Daoy (cell line): Measurements from ENCODE around the gene HTRA2. TPM values are rescaled to one million over a fixed set of nuclear protein-coding genes. Genes with fewer than 3 reads are reported as not detected.
A peak's percentile ranks its signal among the peaks of the same experiment; 100 is the strongest.

ENCODE experiments used
- DNase-seq: peaks from one replicate; pipeline ENCODE4 v3.0.0-alpha.2; 2015; ENCODE audit warnings: low read depth
- total RNA-seq: library from RNA; depleted of rRNA; stranded (reverse); fragments of >200 nt; shearing (Covaris generic); gene quantifications from 2 replicates; pipeline ENCODE4 v1.2.3, GENCODE V29; 2014

Gene HTRA2
- total RNA-seq, 1 experiment from 2014 or later: 44.8 TPM

DNA sequence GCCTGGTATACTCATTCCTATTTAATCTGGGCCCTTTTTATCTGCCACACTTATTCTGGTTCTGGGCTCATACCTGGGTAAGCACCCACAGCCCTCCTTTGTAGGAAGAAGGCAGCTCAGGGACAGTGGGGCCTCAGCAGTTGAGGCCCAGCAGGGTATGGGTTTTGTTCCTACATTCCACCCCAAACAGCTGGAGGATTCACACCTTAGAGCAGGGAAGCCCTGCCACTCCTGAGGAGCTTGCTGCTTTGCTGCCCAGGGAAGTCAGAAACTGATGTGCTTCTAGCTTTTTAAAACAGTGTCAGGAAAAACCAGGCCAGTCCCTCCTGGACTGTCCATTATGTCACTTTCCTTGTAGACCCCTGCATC lies 29.2 kb upstream of the HTRA2 start:
- no peak for DNase-seq

DNA sequence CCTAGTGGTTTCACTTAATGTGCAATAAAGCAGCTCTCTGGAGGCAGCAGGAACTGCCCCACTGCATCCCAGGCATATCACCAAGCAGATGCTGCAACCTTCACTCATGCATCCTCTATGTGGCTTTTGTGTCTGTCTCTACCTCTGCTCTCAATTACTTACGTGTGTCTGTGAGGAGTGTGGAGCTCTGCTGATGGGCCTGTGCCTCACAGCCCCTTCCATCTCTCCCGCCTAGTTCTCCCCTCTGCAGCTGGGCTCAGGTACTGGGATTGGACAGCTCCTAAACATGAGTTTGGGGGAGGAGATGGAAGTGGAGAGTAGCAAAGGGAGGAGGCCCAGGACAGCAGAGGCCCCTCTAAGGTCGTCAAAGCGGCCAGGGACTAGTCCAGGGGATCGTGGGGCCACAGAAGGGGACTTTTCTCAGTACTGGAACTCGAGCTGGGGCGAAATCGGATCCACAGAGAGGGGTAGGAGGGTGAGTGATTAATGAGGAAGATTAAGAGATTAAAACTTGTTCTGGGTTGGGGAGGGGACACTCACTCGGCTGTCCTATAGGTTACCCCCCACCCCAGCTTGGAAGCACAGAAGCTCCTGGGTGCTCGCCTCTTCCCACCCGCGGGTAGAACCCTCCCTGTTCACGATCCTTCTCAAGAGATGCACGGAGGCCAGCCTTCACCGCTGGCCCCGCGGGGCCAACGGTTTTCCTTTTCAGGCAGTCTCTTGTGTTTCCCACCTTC lies 28.2 kb upstream of the HTRA2 start:
- no peak for DNase-seq

DNA sequence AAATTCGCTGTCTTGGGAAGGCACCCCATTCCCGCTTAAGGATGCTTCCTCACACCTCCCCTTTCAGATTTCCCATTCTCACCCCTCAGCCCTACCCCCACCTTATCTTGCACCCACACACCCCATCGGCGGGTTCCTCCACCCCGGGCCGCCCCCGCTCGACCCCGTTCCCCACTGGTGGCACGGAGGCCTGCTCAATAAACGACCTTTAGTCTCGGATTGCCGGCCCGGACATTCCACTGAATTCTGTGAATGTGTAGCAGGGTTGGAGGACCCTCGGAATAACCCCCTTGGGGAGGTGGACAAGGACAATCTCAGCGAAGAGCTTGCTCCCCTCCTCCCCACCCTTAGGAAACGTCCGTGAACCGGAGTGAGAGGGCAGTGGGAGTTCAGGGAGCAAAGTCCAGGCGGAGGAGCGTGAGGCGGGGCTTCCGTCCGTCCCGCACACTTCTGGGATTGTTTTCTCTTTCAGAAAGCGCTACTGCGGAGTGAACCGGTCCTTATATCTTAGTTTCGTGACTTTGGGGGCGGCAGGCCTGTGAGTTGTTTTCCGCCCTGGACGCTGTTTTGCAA lies 27.5 kb upstream of the HTRA2 start:
- DNase-seq: no peak

DNA sequence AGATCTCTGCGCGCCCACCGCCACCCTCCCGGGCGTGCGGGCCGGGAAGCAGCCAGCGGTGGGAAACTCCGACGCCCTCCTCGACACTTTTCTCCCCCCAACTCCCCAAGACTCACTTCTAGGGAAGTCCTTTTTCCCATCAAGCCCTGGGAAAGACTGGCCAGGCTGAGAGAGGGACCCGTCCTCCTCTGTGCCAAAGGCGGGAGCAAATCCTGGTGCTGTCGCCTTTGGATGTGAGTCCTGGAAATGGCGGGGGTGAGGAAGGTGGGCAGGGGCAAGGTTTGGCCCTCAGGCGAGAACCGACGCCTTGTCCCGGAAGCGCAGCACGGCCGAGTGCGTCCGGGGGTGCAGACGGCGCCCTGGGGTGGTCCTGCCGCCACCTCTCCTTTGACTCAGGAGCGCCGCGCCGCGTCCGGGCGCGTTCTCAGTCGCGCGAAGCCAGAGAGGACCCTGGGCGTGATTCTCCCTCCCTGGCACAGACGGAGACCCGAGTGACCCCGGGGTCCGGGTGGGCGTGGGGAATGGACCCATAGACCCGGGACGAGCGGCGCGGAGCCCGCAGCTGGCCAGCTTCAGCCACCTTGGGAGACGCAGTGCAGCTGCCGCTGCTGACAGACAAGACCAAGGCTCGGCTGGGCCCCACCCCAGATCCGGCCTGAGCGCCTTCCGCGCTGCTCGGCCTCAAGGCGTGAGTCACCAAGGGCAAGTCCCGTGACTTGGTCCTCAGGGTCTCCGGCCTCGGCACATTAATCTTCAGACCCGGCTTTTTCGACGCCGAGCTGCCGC lies 26.8 kb upstream of the HTRA2 start:
- peak; percentile 87 for DNase-seq

DNA sequence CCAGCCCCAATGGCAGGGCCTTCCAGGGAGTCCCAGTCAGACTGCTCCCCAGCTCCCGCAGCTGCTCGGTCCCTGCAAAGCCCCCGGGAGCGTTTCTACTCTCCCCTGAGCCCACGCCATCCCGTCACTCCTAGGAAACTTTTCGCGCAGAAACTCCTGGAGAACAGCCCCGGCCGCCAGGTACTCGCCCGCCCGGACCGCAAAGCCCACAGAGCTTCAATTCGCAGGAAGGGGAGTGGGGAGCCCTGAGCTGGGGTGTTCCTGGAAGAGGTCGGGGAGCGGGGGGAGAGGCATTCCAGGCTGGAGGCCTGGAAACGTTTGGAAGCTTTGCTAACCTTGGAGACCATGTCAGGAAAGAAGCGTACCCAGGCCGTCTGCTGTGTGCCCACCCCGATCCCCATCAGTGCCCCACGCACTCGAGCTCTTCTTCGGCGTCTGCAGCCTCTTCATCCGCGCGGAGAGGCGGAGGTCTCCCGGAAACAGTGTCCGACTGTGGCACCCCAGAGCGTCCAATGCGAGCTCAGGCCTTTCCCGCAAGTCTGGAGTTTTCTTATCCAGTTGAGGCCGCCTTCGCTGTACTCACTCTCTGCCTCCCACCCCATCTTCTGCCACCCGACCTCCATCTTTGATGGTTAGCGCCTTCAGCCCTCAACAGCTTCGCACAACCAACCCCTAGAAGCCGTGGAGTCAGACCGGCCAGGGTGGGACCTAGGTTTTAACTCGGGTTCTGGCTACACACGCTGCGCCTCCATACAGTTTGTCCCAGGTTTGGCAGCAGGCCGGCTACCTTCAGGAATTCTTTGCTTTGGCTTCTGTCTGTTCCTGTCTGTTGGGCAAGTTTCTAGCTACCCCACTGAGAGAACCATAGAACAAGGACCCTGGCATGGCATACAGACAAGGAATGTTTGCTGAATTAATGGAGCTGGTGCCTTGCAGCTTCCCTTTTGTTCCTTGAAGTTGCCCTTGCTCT lies 25.9 kb upstream of the HTRA2 start:
- DNase-seq: no peak

DNA sequence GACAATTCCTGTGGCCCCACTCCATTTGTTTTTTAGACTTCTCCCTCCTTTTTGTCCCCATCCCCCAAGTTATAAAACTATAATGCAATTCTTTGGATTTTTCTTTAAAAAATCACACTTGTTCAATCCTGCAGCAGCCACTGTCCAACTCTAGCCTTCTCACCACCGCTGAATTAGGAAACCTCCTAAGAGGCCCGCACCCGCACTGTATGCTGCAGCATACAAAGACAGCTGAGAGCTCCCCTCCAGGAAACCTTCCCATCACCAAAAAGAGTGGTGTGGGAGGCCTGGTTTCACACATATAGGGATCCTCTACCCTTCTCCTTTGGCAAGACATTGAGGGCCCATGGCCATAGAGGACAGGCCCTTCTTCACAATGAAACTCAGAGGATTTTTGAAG lies 25.1 kb upstream of the HTRA2 start:
- no peak for DNase-seq

DNA sequence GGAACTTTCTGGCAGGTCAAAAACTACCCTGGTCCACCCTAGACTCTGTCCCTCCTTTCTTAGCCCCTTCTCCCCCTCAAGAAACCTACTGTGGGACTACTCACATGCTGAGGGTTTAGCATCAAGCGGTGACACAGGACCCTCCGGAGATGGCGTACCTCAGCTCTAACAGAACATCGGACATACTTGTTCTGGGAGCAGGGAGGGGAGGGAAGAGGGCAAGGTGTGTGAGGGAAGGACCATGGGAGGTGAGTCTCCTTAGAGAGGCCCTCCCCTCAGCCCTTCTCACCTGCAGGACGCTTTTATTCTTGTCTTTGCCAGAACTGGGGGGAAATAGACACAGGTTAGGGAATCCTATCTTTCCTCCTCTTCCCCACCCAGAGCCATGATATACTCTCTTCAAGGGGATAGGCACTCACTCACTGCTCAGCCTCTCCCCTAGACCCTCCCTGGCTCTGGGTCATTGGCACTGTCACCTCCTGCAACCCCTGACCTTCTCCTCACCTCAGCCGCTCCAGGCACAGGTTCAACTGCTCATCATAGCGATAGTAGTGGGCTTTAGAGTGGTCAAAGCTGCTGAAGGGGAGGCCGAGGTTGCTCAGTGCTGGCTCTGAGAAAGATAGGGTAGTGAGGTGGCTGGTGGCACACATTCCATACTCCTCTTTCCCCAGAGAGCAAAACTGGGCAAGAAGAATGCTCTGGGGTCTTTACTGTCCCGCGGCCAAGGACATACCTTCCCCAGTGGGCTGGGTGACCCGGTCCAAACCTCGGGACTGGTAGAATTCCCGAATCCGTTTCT lies 24.1 kb upstream of the HTRA2 start:
- DNase-seq: no peak

DNA sequence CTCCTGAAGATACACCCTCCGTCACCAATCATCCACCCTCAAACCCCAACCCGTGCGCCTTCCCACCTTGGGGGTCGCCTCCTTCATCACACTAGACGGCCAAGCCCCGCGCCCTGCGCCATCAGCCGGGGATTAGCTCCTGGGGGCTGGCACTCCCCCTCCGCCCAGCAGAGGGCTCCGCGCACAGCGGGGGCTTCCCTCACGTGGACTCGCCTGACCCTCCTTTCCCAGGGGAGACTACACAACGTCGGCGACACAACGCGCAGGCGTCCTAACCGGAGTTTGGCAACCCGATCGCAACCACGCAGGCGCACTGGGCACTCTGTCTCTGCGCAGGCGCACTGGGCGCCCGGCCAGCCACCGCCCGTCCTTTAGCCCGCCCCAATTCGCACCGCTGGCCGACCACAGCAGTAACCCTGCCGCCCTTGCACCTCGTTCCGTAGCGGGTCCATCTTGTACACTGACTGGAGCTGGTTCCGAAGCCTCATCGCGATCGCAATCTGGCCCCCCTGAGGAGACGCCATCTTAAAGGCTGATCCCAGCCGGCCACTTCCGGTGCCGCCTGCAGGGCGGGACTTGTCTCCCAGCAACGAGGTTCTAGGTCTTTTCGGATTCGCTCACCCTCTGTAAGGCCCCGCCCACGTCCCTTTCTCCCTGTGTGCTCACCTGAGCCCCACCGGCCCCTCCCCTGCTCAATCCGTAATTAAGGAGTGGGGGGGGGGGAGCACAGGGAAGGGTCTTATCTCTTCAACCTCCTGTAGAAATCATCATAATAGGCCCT lies 22.4 kb upstream of the HTRA2 start, which contains the start of gene PCGF1:
Gene PCGF1, minus strand, starts transcription at position 551 of the 781 bp plus-strand sequence. Its CDS starts 27 bp downstream, at position 524.
- DNase-seq: peak; percentile 98

DNA sequence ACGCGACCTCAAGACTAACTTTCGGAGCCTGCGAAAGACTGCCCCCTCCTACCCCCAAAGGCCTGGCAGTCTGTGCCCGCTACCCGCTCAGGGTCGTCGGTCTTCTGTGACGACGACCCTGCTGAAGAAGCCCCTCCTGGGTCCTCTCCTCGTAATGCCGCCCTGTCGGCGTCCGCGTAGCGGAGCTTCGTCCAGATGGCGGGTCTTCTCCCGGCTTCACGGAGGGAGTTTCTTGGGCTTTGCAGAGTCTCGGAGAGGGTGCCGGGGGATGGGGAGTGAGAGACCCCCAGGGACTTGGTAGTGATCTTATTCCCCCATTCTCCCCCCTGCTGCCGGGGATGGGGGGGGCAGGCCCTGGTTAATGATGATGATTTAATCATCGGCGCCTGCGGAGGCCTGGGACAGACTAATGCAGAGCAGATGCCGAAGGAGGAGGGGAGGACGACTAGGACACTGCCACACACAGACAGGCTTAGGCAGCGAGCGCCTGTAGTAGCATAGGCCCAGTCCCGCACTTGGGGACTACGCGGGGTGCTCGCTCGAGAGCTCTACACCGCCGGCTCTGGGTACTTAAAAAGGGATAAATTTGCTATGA lies 21.7 kb upstream of the HTRA2 start:
- peak; percentile 40 for DNase-seq

DNA sequence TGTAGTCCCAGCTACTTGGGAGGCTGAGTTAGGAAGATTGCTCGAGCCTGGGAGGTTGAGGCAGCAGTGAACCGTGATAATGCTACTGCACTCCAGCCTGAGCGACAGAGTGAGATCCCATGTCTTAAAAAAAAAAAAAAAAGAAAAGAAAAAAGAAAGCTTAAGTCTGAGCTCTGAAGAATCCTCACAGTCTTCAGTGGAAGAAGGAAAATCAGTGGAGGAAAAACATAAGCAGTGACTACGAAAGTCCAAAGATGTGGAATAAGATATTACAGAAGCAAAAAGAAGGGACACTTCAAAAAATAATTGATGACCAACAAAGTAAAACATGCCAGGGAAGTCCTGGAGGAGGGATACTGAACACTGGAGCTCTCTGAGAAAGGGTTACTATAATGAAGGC lies 19.5 kb upstream of the HTRA2 start:
- no peak for DNase-seq

DNA sequence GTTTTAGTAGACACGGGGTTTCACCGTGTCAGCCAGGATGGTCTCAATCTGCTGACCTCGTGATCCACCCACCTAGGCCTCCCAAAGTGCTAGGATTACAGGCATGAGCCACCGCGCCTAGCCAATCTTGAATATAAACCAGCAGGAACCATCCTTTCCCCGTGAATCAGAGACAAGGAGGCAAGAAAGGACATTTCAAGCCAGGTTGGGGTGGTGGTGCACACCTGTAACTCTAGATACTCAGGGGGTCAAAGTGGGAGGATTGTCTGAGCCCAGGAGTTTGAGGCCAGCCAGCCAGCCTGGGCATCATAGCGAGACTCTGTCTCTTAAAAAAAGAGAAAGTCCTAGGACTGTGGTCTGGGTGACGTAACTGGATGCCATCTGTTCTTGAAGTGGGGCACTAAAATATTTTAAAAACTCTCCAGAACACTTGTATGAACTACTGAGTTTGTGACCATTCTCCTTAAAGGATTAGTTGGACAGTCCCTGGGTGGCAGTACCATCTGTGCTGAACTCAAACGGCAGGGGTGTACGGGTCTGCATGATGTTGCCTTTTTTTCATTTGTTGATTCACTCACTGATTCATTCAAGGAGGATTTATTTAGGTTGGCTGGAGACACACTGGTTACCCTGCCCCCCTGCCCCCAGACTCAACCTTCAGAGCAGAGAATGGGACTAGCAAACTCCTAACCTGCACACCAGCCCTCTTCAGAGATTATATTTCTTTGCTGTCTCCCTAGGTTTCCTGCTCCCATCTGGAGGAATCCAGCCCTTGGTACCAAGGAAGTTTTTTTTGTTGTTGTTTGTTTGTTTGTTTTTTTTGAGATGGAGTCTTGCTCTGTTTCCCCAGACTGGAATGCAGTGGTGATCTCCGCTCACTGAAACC lies 18.4 kb upstream of the HTRA2 start:
- DNase-seq: peak; percentile 41

DNA sequence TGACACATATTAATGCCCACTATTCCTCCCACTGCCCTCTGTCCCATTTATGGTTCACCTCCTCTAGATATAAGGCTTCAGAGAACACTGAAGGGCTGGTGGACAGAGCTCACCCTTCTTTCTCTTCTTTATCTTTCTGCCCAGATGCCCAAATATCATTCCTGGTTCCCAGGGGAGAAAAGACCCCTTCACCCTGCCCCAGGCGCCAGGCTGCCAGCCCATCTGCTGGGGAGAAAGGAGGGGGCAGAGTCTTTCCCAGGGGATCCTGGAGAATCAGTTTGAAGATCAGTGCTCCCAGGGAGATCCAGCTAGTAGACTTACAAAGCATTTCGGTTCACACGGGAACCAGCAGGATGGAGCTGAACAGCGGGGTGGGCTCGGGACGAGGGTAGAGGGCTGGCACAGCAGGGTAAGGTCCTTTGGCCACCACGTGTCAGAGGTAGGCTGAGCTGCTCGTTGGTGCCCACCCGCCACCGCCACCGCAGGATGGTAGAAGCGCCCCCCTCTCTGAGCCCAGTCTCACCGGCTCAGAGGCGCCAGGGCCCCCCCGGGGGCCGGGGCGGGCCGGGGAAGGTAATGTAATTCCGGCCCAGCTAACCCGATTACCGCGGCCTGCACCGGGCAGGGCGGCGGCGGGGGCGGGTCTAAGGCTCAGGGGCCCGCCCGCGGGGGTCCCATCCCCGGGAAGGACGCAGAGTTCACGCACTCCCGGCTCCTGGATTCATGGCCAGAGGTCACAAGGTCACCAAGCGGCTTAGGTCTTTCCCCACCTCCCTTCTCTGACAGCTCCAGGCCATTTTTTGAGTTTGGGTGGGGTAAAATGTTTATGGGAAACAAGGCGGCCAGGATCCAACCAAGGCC lies 16.8 kb upstream of the HTRA2 start:
- no peak for DNase-seq

DNA sequence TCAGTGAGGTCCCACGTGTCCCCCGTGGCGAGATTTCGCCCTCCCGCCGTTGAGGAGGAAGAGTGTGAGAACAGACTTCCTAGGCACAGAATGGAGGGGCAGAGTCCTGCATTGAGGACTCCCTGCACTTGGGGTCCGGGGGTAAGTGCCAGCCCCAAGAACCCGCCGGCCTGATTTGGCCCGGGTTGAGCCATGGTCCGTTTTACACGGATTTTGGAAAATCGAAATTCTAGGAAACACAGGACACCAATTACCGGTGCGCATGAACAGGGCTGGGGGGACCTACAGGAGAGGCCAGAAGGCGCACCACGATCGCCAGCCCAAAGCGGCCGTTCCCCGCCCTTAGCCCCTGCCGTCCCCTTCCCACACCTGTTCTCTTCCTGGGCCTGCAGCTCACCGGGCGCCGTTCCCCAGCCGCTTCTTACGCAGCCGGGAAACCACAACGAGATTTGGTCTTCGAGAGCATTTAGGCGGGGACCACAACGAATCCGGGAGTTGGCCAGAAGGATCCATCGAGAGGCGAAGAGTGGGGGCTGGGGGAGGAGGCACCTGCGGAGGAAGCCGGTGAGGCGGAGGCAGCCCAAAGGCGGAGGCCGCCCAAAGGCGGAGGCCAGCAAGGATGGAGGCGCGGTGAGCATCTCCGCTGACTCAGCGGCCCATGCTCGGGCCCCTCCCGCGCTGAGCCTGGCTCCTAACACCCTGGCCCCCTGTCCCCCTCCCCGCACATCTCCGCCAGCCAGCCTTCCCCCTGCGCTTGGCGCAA lies 15.9 kb upstream of the HTRA2 start:
- peak; percentile 43 for DNase-seq

DNA sequence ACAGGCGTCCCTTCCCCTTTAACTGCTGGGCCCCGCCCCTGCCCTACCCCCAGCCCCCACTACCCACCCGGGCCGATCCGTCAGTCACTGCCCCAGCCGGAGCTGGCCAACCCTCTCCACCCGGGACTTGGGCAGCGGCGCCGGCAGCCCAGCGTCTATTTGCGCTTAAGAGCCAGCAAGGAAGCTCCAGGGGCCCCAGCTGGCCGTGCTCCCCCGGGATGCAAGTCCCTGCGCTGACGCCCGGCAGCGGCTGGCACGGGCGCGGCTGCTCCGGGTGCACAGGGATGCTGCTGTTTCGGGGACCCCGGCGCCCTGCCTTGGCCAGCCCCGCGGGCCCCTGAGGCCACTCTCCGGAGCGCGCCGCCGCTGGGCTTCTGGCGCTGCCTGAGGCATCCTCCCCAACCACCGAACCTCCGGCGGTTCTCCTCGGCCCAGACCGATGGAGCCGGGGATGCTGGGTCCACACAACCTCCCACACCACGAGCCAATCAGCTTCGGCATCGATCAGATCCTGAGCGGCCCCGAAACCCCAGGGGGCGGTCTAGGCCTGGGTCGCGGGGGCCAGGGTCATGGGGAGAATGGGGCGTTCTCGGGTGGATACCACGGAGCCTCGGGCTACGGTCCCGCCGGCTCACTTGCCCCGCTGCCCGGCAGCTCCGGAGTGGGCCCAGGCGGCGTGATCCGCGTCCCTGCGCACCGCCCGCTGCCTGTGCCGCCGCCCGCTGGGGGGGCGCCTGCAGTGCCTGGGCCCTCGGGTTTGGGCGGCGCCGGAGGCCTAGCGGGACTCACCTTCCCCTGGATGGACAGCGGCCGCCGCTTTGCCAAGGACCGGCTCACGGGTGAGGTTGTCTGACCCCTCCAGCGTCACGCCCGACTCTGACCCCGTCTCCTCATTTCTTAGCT lies 15.1 kb upstream of the HTRA2 start, which contains the start of gene TLX2:
Gene TLX2, plus strand, starts transcription at position 83 of the 903 bp plus-strand sequence. Its CDS starts 357 bp downstream, at position 440.
- no peak for DNase-seq

DNA sequence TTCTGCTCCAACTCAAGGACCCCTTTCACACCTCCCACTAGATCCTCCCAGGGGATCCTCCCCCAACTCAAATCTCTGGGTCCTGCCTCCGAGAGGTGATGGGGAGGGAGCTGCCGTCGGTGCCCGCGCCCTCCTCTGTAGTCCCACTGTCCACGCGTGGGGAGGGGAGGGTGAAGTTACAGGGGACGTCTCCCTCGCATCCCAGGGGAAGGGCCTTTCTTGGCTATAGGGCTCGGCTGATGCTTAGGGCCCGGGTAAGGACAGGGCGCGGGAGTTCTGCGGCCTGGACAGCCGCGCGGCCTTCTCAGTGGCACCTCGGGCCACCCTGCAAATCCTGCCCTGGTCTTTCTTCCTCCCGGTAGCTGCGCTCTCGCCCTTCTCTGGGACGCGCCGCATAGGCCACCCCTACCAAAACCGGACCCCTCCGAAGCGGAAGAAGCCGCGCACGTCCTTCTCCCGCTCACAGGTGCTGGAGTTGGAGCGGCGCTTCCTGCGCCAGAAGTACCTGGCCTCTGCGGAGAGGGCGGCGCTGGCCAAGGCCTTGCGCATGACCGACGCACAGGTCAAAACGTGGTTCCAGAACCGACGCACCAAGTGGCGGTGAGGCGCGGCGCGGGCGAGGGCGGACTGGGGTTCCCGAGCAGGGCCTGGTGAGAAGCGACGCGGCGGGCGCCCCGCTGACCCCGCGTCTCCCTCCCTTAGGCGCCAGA lies 14.3 kb upstream of the HTRA2 start:
- DNase-seq: no peak
